Endometrial microvascular endothelial cells (primary cell): ENCODE measurements around the gene RPS5. TPM values are rescaled to one million over a fixed set of nuclear protein-coding genes. Genes with fewer than 3 reads are reported as not detected.

Experiments used
- total RNA-seq: library from RNA; depleted of rRNA; stranded (reverse); fragments of >200 nt; gene quantifications from one replicate; pipeline ENCODE4 v1.2.3, GENCODE V29; 2015; ENCODE audit errors: inconsistent ontology term

The RPS5 gene
- total RNA-seq, 1 donor from 2014 or later, result 2,433 TPM

Other genes with a start within 250 kb of the RPS5 start
- gene ZNF329, start 236.5 kb upstream of the RPS5 start, total RNA-seq, result 7.2 TPM
- 13.9 TPM for gene ZNF274, start 204.2 kb upstream of the RPS5 start, total RNA-seq
- gene ZNF544, start 158.4 kb upstream of the RPS5 start, total RNA-seq, result 59.2 TPM
- gene ZNF8, start 108.3 kb upstream of the RPS5 start, total RNA-seq, result 2.9 TPM
- 44.8 TPM for gene ERVK3-1, start 81.9 kb upstream of the RPS5 start, total RNA-seq
- 1.3 TPM for gene ZSCAN22, start 60.3 kb upstream of the RPS5 start, total RNA-seq
- not detected for gene A1BG, start 33.8 kb upstream of the RPS5 start, total RNA-seq
- 0.19 TPM for gene ZNF497, start 24.5 kb upstream of the RPS5 start, total RNA-seq
- 3.1 TPM for gene ZNF837, start 6.2 kb upstream of the RPS5 start, total RNA-seq
- gene RNF225, start 8.4 kb downstream of the RPS5 start, total RNA-seq, result not detected
- gene ZNF584, start 21.4 kb downstream of the RPS5 start, total RNA-seq, result 2.6 TPM
- gene ZNF132, start 52.9 kb downstream of the RPS5 start, total RNA-seq, result 3.3 TPM
- gene ZNF324B, start 64.4 kb downstream of the RPS5 start, total RNA-seq, result 8.5 TPM
- gene ZNF324, start 79.8 kb downstream of the RPS5 start, total RNA-seq, result 7.5 TPM
- 7.4 TPM for gene ZNF446, start 89.1 kb downstream of the RPS5 start, total RNA-seq
- gene SLC27A5, start 124.7 kb downstream of the RPS5 start, total RNA-seq, result 13.9 TPM
- 10.3 TPM for gene ZBTB45, start 132.5 kb downstream of the RPS5 start, total RNA-seq
- 420 TPM for gene TRIM28, start 156.8 kb downstream of the RPS5 start, total RNA-seq
- gene CHMP2A, start 167.8 kb downstream of the RPS5 start, total RNA-seq, result 67.3 TPM
- gene UBE2M, start 171.3 kb downstream of the RPS5 start, total RNA-seq, result 37.9 TPM
- 12.7 TPM for gene MZF1, start 186.1 kb downstream of the RPS5 start, total RNA-seq